HPDE6-E6E7 (cell line): ENCODE data around the gene TRAM2.

Experiments used
- DNase-seq: peaks from one replicate; pipeline ENCODE4 v3.0.0; 2011; ENCODE audit warnings: missing footprints; ENCODE audit errors: extremely low spot score

The TRAM2 gene, protein sequence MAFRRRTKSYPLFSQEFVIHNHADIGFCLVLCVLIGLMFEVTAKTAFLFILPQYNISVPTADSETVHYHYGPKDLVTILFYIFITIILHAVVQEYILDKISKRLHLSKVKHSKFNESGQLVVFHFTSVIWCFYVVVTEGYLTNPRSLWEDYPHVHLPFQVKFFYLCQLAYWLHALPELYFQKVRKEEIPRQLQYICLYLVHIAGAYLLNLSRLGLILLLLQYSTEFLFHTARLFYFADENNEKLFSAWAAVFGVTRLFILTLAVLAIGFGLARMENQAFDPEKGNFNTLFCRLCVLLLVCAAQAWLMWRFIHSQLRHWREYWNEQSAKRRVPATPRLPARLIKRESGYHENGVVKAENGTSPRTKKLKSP

DNA sequence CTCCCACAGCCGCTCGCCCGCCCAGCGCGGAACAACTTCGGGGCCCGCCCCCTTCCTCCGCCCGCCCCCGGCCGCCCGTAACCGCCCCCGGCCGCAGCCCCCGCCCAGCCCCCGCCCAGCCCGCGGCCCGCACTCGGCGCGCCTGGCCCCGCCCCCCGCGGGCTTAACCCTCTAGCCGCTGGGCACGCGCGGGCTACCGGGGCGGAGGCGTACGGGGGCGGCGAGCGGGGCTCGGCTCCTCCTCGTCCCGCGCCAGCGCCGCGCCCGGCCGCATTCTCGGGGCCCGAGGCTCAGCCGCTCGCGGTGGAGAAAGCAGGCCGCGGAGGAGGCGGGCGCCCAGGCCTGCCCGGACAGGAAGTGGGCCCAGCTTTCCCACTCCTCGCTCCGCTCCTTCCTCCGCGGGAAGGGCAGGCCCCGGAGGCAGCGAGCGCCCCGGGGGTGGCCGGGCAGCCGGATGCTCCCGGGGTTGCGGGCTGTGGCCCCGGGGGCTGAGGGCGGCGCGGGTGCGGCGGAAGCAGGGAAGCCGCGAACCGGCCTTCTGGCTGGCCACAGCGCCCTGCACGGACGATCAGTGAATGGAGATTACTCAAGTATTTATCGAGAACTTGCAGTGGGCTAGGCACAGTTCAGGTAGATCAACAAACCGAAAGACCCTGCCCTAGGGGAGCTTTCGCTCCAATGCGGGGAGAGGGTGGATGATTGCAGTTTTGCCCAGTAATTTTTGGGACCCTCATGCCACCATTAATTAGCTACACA, at the start of gene TRAM2:
TRAM2 (minus strand) TSS at position 39 of the 756 bp plus-strand sequence. CDS start 145 bp downstream, outside the sequence.
- DNase-seq: no peak

DNA sequence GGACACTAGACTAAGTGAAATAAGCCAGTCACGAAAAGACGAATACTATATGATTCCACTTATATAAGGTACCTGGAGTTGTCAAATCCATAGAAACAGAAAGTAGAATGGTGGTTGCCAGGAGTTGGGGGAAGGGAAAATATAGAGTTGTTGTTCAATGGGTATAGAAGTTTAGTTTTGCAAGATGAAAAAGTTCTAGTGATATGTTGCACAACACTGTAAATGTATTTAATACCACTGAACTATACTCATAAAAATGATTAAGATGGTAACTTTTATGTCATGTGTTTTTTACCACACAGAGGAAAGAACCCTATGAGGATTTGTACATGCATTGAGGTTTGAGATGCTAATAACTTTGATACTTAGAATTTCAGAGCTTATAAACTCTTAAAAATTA, 46.0 kb upstream of the TRAM2 start:
- no peak for DNase-seq

DNA sequence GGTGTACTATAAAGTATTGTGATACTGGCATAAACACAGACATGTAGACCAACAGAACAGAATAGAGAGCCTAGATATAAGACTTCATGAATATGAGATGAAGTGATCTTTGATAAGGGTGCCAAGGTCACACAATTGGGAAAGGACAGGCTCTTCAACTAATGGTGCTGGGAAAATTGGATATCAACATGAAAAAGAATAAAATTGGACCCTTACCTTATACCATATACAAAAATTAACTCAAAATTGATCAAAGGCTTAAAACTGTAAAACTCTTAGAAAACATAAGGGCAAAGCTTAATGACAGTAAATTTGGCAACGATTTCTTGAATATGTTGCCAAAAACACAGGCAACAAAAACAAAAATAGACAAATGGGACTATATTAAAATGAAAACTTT, 44.8 kb upstream of the TRAM2 start:
- DNase-seq: no peak

DNA sequence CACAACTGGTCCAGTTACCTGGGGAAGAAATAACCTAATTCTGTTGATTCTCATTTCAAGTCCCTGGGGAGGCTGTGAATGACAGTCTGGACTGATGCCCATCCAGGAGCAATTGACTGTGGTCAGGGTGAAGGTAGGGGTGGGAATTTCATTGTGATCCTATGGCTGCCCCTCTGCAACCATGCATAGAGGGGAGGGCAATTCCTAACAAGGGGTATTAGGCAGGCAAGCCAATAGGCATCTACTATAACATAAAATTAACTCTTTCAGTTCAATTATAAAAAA, 44.0 kb upstream of the TRAM2 start:
- no peak for DNase-seq

DNA sequence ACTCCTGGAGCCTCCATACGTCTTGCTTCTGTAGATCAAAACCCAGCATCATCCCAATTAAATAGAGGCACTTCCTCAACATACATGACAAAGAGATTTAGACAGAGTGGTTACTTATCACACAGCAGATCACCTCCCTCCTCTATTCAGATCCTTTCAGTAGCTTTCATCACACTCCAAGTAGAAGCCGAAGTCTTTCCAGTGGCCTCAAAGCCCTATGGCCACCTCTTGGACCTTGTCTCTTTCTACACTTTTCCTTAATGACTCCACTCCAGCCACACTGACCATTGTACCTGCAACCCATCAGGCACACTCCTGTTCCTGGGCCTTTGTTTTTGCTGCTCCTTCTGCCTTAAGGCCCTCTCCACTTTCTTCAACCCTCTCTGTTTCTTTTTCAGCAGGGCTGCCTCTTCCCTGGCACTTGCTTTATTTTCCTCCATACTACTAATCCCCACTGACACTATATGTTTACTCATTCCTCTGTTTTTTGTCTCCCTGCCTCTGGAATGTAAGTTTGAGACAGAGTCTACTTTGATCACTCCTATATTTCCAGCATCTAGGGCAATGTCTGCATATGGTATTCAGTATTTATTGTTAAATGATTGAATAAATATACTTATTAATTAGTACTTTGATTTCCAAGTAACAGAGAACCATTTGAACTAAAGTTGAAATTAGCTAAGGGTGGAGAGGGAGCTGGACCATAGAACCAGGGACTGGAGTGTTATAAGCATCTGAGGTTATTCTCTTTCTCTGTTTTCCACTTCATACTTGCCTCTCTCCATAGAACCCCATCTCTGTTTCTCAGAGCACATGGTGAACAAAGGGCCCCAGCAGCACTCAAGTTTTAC, 43.4 kb upstream of the TRAM2 start:
- DNase-seq: no peak

DNA sequence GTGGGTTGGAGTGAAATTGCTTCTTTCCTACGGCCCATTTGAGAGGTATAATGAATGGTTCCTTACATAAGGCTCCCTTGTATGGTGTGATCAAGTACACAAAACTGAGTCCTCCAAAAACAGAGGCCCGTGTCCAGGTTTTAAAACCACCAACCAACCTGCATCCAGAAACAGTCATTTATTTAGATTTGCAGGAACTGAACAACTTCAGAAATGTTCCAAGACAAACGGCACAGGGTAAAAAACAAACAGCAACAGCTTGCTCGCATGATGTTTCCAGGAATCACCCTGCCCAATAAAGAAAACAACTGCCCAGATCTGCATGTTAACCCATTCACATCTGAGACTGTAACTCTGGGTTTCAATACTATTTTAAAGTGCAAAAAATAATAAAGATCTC, 40.2 kb upstream of the TRAM2 start:
- no peak for DNase-seq

DNA sequence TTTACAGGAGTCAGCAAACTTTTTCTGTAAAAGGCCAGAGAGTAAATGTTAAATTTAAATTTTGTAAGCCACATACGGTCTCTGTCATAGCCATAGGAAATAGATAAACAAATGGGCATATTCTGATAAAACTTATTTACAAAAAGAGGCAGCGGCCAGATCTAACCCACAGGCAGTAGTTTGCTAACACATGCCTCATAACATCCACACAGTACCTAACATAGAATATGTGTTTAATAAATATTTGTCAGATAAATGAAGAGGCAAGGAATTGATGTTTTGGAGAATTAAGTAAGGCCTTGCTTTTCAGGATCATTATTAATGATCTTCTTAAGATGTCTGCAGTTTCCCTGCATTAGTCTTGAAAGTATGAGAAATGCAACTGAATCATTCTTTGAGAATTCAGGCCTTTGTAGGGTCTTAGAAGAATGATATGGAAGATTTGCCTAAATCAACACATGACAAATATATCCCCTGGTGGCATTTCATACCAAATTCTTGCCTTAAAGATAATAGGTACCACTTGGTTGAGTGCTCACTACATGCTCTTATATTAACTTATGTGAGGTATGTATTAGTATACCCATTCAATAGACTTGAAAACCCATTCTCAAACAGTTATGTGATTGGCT, 39.3 kb upstream of the TRAM2 start:
- no peak for DNase-seq

DNA sequence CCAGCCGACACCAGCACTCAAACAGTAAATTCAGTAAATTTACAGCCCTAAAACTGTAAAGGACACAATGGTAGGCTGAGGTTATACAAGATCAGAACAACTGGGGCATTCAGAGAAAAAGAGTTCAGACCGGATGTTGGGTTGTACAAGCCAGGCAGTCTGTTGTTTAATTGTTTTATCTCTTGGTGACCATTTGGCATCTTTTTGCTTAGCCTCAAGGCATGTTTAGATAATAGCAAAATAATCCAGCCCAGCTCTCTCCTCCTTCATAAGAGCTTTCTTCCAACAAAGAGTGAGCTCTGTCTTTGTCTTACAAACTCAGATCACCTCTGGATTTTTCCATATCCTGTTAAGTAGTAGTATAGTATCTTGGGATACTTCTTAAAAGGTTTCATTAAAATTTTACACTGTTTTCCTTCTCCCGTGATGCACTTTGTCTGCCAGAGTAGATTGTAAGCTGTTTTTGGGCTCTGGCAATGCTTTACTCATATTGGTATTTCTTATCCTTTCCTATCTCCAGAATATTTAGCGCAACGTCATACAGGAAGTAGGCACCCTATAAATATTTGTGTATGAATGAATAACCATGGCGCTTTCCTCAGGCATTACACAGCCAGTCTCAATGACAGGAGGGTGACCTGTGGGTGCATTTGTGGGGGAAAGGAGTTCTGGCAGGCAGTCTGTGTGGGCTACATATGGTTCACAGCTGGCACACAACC, 35.6 kb upstream of the TRAM2 start:
- DNase-seq: no peak

DNA sequence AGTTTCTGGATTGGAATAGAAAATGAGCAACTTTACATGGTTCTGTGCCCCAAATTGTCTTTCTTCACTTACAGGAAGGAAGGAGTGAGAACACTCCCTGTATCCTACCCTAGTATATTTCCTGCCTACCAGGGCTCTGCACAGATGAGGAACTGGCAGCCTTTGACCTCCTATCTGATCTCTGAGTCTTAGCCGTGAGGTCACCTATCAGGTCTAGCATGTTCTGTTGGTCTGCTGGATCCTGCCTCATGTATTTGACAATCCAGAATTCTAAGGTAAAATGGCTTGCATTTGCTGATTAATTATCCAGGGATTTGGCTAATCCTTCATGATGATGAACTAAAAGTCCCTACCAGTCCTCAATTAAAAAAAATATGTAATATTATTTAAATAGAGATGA, 35.0 kb upstream of the TRAM2 start:
- no peak for DNase-seq

DNA sequence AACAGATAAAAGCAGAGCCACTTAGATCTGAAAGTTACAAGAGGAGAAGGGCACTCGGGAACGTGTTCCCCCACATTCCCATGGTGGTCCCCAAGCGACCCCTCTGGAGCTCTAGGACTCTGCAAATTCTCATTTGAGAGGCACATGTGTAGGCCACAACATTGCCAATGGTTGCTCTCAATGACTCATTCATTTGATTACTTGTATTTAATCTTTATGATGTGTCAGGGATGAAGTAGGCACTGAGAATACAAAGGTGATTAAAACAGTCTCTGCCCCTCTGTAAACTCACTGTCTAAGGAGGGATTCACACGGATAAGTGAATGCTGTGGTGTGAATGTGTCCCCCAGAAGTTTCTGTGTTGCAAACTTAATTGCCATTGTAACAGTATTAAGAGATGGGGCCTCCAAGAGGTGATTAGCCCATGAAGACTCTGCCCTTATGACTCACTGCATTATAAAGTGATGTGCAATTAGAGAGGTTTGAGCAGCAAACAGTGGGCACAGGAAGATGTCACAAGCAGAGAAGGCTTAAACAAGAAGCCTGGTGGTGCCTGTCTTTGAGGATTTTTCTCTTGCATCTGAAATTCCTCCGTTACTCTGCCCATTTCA, 34.0 kb upstream of the TRAM2 start:
- DNase-seq: no peak

DNA sequence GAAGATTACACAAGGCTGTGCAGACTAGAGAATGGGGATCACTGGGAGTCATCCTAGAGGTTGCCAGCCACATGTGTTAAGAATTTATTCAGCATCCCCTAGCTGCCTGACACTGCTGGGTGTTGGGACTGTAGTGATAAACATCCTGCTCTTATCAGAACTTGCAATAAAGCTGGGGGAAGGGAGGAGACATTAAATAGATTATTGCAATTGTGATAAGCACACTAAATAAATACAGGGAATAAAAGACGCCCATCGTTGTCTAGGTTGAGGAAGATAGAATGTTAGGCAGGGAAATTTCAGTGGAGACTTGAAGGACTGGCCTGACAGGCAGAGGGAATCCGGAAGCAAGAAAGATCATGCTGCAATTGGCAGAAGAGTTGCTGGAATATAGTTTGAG, 33.2 kb upstream of the TRAM2 start:
- DNase-seq: no peak

DNA sequence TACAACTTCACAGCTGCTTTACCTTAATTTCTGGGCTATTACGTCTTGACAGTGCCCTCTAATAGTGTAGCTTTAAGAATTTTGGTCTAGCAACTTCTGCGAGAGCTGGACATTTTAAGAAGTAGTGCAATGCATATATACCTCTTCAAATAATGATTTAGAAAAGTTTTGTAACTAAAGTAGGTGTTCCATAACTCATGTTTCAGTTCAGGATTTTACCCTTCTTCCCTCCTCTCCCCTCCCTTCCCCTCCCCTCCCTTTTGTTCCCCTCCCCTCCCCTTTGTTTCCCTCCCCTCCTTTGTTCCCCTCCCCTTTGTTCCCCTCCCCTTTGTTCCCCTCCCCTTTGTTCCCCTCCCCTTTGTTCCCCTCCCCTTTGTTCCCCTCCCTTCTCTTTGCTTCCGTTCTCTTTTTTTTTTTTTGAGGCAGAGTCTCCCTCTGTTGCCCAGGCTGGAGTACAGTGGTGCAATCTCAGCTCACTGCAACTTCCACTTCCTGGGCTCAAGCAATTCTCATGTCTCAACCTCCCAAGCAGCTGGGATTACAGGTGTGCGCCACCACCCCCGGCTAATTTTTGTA, 28.8 kb upstream of the TRAM2 start:
- DNase-seq: no peak

DNA sequence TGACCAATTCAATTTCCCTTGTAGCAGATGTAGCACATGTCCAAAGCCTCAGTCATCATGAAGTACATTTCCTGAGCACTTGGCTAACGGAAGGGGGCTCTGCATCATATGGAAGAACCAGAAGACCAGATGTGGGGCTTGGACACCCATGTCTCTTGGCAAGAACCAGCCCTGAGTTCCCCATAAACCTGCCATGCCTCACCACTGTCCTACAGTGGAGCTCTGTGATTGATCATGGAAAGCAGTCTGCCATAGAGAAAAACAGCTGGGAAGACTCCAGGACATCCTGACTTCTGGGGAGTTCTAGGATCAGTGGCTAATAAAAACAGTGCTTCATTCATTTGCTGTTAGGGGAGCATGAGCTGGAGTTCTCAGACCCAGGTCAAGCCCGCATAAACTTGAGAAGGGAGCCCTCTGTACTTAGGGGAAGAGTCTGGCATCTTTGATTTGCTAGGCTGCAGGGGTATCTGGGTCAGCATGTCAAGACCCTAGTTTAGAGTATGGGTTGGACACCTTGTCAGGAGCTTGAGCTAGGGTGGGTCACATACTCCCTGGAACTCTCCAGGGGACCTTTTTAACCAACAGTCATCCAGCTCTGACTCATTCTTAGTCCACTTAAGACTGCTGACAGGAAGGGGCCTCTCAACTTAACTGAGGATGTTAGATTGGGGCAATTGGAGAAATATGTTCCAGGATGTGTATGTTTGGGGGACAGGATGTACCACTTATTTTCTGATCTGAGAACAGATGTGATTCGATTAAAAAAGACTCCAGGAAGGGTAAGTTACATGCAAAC, 26.3 kb upstream of the TRAM2 start:
- no peak for DNase-seq

DNA sequence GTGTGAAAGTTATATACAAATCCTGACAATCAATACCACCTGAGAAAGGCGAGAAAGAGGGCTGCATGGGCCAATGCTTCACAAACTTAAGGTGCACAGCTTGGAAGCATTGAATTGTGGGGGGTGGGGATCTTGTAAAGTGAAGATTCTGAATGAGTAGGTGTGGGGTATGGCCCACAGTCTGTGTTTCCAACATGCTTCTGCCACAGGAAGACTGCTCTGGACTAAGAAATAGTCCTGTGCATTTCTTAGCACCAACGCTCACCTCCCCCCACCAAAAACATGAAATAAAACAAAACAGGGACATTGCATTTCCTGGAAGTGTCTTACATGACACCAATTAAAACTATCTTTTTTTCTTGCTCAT, 21.9 kb upstream of the TRAM2 start:
- no peak for DNase-seq

DNA sequence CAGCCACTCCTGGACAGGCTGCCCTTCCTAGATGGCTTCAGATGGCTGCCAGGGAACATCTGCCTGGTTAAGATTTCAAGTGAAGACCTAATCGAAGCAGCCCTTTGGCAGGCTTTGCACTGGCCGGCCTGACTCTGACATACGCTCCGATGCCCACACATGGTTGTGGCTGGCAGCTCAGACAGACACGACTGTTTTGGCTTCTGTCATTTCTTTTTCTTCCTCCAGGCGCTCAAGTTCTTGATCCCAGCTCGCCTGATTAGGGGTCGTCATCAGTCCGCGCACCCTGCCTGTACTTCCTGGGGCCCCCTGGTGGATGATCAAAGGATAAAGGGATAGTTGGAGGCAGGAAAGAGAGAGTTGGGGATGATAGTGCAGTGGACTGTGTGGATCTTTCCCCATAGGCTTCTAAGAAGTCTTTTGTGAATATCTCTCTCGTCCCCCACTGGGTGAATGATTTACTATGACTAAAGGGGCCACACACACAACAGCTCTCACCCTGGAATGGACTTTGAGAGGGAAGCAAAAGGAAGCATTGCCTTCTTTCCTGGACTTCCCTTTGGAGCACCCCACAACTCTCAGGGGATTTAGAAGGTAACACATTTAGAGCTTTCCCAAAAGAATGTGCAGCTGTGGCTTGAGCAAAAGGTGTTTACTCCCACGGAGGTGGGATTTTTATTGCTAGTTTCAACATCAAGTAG, 21.4 kb upstream of the TRAM2 start:
- peak; percentile 37 for DNase-seq

DNA sequence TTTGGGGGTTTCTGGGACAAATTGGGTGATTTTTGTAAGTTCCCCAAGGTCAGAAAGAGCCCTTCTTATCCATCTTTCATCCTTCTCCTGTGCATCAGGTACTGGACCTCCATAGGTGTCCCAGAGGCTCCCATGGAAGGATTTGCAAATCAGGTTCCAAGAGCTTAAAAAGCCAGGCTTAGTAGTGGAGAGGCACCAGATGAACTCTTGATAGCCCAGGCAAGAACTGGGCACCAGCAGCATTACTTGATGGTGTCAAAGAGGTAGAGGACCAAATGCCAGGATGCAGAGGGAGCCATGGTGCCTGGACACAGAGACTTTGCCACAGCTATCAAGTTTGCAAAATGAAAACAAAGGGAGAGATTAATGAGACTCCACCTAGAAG, 20.9 kb upstream of the TRAM2 start:
- no peak for DNase-seq

DNA sequence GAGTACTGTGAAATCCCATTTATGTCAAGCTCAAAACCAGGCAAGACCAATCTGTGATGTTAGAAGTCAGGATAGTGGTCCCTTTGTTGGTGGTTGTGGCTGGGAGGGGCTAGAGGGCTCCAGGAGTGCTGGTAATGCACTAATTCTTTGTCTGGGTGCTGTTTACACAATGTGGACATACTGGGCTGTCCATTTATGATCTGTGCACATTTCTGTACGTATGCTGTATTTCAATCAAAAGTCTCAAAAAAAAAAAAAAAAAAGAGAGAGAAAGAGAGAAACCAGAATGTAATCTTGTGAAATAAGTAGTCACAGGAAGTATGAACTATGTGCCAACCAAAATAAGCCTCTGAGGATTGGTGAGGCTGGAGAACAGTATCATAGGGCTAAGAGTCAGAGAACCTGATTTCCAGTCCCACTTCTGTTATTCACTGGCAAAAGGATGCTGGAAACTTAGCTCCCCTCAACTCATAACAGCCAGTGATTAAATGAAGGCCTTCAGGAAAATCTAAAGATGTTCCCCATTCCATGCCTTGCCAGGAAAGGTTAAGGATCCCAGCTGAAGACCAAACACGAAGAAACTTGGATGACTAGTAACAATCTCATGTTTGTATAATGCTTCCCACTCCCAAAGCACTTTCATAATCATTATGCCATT, 19.6 kb upstream of the TRAM2 start:
- DNase-seq: no peak

DNA sequence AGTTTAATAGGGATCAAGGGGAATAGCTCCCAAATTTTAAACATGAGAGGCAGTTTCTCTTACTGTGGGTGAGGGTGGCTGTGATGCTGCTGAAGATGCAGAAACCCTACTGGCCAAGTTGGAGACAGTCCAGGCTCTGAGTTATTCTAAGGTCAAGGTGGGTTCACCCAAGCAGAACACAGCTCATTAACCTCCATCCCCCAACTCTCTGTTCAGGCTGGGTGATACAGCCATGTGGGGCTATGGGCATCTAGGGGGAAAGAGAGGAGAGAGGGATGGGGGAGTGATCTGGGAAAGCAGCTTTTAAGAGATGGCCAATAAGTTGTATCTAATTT, 18.9 kb upstream of the TRAM2 start:
- no peak for DNase-seq
